Measurements from ENCODE around the gene PIK3CB.

DNA sequence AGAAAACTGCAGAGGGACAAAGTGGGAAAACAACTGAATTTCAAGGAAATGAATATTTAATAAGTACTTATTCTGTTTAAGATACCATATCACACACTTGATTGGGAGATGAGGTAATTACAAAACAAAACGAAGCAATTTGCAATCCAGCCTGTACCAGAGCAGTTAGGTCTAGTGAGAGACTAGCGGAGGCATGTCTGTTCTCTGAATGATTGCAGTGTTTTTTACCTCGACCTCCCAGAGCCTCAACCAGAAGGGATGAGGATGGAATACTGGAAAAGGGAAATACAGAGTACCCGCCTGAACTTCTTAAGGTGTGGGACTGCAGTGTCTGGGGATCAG lies 59.5 kb downstream of the PIK3CB start:
- TF ChIP-seq CTCF (IDR thresholded peaks at IDR 0.05 in 4 of 5, conservative IDR thresholded peaks at IDR 0.05 in 1 of 5) (no peak), POLR2A (IDR thresholded peaks at IDR 0.05) (no peak)
